GM12875 (cell line): ENCODE measurements around the gene MYO10.

Experiments used
- H3K4me3 ChIP-seq: one replicate; pipeline ENCODE4 v1.5.1; 2011; ENCODE audit warnings: low read depth, low read length, control low read depth
- TF ChIP-seq, protein P1 (sequence below): IDR thresholded peaks from 2 replicates; pipeline ENCODE4 v1.5.1; 2011; ENCODE audit warnings: low read depth, mild to moderate bottlenecking, control low read depth, inconsistent platforms, low read length, moderate library complexity, borderline replicate concordance; ENCODE audit not compliant: insufficient read depth

MYO10 gene

DNA sequence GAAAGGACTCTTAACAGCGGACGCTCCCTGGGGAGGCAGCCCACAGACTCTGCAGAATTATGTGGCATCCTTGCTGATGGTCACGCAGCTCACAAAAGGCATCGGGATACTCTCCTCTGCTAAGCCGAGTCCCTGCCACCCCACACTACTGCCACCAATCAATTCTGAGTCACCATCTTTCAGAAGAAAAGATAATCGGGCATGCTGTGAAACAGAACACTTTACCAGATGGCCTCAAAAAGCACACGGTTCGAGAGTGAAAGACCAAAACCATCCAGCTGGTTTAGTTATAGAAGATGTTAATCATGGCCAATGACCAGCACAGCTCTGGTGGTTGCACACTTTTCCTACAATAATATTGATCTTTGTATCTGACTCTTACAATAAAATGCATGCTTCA, 136.3 kb downstream of the MYO10 start:
- TF ChIP-seq, protein P1, sequence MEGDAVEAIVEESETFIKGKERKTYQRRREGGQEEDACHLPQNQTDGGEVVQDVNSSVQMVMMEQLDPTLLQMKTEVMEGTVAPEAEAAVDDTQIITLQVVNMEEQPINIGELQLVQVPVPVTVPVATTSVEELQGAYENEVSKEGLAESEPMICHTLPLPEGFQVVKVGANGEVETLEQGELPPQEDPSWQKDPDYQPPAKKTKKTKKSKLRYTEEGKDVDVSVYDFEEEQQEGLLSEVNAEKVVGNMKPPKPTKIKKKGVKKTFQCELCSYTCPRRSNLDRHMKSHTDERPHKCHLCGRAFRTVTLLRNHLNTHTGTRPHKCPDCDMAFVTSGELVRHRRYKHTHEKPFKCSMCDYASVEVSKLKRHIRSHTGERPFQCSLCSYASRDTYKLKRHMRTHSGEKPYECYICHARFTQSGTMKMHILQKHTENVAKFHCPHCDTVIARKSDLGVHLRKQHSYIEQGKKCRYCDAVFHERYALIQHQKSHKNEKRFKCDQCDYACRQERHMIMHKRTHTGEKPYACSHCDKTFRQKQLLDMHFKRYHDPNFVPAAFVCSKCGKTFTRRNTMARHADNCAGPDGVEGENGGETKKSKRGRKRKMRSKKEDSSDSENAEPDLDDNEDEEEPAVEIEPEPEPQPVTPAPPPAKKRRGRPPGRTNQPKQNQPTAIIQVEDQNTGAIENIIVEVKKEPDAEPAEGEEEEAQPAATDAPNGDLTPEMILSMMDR = no peak

DNA sequence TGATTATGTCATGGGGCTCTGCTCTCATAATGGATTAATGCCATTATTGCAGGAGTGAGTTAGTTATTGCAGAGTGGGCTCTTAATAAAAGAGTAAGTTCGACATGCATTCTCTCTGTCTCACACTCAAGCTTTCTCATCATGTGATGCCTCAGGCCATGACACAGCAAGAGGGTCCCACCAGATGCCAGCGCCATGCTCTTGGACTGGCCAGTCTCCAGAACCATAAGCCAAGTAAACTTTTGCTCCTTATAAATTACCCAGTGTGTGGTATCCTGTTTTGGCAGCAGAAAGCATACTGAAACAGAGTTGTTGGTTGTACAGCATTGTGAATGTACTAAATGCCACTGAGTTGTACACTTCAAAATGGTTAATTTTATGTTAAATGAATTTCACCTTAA, 138.1 kb downstream of the MYO10 start:
- TF ChIP-seq, protein P1 = no peak
- H3K4me3 ChIP-seq = no peak overlapping the region

More for the DNA sequence above, 136.3 kb downstream of the MYO10 start:
- H3K4me3 ChIP-seq = no peak overlapping the region

DNA sequence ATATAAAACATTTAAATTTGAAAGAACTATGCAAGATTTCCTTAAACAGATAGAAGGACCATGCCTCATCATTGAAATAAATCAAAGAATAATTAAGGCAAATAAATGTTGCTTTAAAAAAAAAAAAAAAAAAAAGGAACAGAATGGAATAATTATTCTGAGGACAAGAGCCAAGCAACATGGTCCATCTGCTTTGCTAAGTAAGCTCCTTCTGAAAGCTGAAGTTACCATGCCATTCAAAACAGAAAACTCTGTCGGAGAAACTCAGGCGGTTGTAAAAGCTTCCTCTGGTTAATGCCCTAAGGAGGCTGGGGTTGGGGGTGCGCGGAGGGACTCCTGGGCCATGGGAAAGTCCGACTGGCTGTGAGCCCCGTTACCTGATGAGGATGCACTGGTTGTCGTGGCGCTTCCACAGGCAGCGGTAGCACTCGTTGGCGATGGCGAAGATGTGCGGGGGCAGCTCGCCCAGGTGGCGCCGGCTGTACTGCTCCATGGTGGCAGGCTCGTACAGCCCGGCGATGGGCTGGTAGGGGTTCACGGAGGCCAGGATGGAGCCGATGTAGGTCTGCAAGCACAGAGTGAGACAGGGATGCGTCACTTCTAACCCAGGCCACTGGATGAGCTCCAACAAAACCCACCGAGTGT, 141.7 kb downstream of the MYO10 start:
- TF ChIP-seq, protein P1 = no peak
- no peak overlapping the region for H3K4me3 ChIP-seq

DNA sequence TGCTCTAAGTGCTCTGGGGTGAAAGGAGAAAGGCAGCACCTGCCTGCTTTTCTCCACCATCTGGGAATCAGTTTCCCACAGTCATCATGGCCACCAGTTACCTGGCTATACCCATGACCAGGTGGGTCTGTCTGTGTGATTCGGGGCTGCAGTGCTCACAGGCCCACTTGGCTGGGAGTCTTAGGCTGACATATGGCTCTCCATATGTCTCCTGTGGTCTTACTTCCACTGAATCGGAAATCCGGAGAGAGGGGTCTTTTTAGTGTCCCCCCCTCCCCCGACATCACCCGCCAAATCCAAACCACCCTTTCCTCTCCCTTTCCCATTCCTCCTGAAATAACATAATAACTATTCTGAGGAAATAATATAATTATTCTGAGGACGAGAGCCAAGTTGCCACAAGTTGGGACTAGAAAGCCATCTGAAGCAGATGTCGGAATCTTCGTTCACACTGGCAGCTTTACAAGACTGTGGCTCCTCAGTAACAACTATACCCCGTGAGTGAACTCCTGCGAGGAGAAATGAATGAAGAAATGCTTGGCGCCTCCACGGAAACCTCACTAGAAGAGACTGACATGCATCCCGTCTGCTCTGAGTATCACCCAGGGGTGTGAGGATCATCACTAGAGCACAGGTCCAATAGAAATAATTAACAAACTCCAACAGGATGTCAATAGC, 143.4 kb downstream of the MYO10 start:
- TF ChIP-seq, protein P1 = no peak
- H3K4me3 ChIP-seq = no peak overlapping the region

DNA sequence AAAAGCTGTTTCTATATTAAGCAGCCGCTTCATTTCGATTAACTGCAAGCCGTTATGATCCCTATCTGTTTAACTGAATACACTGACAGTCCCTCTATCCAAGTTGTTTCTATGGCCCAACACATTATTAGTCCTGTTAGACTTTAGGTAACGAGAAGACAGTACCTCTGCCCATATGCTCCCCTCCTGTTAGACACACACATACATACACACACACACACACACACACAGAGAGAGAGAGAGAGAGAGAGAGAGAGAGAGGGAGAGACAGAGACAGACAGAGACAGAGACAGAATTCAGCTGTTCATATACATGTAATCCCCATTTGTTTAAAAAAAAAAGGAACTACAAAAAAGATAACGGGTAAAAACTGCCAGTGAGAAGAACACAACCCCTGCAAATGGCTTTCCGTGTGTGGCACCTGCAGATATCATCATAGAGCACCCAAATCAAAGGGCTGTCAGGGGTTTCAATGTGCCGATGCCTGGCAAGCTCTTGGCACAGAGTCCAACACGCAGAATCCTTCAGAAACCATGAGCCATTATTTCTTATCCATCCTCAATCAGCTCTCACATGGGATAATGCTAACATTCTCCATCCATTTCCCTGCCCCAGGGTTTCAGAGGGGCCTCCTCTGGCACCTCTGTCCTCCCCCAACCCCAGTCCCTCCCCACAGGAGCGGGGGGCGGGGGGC, 144.0 kb downstream of the MYO10 start:
- TF ChIP-seq, protein P1 = no peak
- H3K4me3 ChIP-seq = no peak overlapping the region

DNA sequence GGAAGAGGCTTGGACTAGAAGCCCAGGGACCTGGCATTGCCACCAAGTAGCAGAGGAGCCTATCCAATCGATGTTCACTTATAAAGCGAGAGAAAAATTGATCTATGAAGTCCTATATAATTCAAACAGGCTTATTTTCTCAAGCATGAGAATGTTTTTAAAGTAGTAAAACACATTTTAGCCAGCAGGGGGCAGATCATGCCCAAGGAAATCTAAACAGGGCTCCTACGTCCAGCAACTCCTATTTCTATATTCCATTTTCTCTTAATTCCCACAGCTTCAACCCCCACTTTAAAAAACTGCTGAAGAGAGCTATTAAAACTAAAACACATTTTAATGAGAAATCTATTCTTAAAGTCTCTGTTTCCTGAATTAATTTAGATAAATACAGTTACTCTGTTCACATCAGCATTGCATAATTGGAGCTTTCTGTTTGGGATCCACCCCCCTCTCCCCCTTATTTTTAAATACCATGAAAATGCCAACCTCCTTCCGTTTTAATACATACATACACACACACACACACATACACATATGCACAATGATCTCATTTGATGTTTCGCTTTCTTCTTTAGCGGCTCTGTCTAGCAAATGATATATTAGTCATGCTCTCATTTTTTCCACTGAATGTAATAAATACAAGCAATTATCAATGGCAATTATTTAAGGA, 144.9 kb downstream of the MYO10 start:
- no peak overlapping the region for H3K4me3 ChIP-seq
- TF ChIP-seq, protein P1 = peak; percentile 39; the same call in 1 of the 2 replicates

DNA sequence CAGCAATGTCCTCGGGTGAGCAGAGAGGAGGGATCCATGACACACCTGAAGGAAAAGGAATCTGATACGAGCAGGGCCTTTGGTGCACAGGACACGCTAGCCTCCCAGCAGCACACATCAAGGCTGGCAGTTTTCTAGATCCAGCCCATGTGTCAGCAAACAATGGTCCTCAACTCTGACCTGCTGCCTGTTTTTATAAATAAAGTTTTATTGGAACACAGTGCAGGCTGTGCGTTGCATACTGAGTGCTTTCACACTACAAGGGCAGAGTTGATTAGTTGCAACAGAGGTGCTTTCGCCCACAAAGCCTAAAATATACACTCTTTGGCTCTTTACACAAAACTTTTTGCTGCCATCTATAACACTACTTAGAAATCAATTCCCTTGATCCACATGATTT, 147.1 kb downstream of the MYO10 start:
- H3K4me3 ChIP-seq = no peak overlapping the region
- TF ChIP-seq, protein P1 = no peak
